OCI-LY1 (cell line): ENCODE data around the gene CCNYL1.
A peak's percentile ranks its signal among the peaks of the same experiment; 100 is the strongest.
"Not testable (repeated sequence)": the region's sequence is repeated elsewhere in the genome, so short reads cannot be mapped to it uniquely, and the experiment has no call there.

Experiments
- H2AFZ ChIP-seq: fragments of 200-600 bp; sonication (generic), shearing (Covaris generic); 2 replicates; pipeline ENCODE4 v1.6.0; 2014; ENCODE audit warnings: antibody characterized with exemption, mild to moderate bottlenecking, low read length
- H3F3A ChIP-seq: fragments of 200-600 bp; sonication (generic), shearing (Covaris generic); 2 replicates; pipeline ENCODE4 v1.6.0; 2014; ENCODE audit warnings: mild to moderate bottlenecking, antibody characterized with exemption, low read length, moderate library complexity; ENCODE audit not compliant: insufficient read depth
- H3K27ac ChIP-seq: fragments of 200-600 bp; sonication (generic); 2 replicates; pipeline ENCODE4 v1.5.1; 2014; ENCODE audit warnings: low read length, mixed run types, mild to moderate bottlenecking, low read depth; ENCODE audit not compliant: poor library complexity, severe bottlenecking
- H3K27me3 ChIP-seq: fragments of 200-600 bp; sonication (generic); 2 replicates; pipeline ENCODE4 v1.6.0; 2014; ENCODE audit warnings: antibody characterized with exemption, mild to moderate bottlenecking, low read length, moderate library complexity; ENCODE audit not compliant: insufficient read depth
- H3K36me3 ChIP-seq: fragments of 200-600 bp; sonication (generic); 2 replicates; pipeline ENCODE4 v1.6.1; 2014; ENCODE audit warnings: mild to moderate bottlenecking, antibody characterized with exemption, low read length, moderate library complexity, mixed read lengths; ENCODE audit not compliant: insufficient read depth
- H3K4me1 ChIP-seq: fragments of 200-600 bp; sonication (generic); 2 replicates; pipeline ENCODE4 v1.5.1; 2014; ENCODE audit warnings: mild to moderate bottlenecking, low read length, moderate library complexity; ENCODE audit not compliant: insufficient read depth, severe bottlenecking
- H3K4me2 ChIP-seq: fragments of 200-600 bp; sonication (generic), shearing (Covaris generic); 2 replicates; pipeline ENCODE4 v1.6.1; 2014; ENCODE audit warnings: low read length
- H3K4me3 ChIP-seq: fragments of 200-600 bp; sonication (generic); 2 replicates; pipeline ENCODE4 v1.5.1; 2014; ENCODE audit warnings: low read length, low read depth, mild to moderate bottlenecking, mixed read lengths; ENCODE audit not compliant: poor library complexity, severe bottlenecking
- H3K79me2 ChIP-seq: fragments of 200-600 bp; shearing (Covaris generic); 2 replicates; pipeline ENCODE4 v1.6.1; 2016; ENCODE audit warnings: mixed run types, low read length, mixed read lengths; ENCODE audit not compliant: insufficient read depth
- H3K9ac ChIP-seq: fragments of 200-600 bp; sonication (generic), shearing (Covaris generic); 2 replicates; pipeline ENCODE4 v1.6.1; 2014; ENCODE audit warnings: mild to moderate bottlenecking, low read length, mixed read lengths
- H3K9me2 ChIP-seq: fragments of 200-600 bp; sonication (generic), shearing (Covaris generic); 2 replicates; pipeline ENCODE4 v1.6.1; 2014; ENCODE audit warnings: low read depth, mild to moderate bottlenecking, low read length, mixed read lengths
- H3K9me3 ChIP-seq: fragments of 200-600 bp; shearing (Covaris generic); 2 replicates; pipeline ENCODE4 v1.6.1; 2014; ENCODE audit warnings: low read length, mixed read lengths
- H4K20me1 ChIP-seq: fragments of 200-600 bp; sonication (generic), shearing (Covaris generic); 2 replicates; pipeline ENCODE4 v1.6.0; 2016; ENCODE audit warnings: mild to moderate bottlenecking, low read length; ENCODE audit not compliant: insufficient read depth
- EZH2 ChIP-seq: fragments of 200-600 bp; sonication (generic), shearing (Covaris generic); IDR thresholded peaks from 2 replicates; pipeline ENCODE4 v1.8.0; 2017; ENCODE audit warnings: borderline replicate concordance, mixed run types, mild to moderate bottlenecking, antibody characterized with exemption, low read length, moderate library complexity, mixed read lengths
- TF ChIP-seq, protein P1 (sequence below): fragments of 200-600 bp; sonication (generic), shearing (Covaris generic); IDR thresholded peaks from 2 replicates; pipeline ENCODE4 v1.5.1; 2017; ENCODE audit warnings: mild to moderate bottlenecking, antibody characterized with exemption, low read length, moderate library complexity, mixed read lengths

The CCNYL1 gene

DNA sequence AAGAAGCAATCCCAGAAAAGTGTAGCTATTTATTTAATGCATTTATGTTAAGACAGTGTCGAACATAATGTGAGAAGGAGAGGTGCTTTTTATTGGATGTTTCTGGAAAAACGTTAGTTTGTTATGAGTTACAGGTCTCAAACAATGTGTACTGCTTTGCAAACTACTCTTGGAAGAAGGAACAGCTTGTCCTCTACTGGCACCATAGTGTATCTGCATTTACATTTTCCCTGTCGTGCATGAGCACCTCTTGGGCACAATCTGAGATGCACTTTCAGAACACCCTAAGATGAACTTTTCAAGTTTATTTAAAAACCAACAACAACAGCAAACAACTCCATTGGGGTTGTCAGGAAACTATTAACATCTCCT is 22.8 kb downstream of the CCNYL1 start:
- H3K9me2 ChIP-seq = no peaks in the 10 kb centered on the region
- no peak overlapping the region for H3K27ac ChIP-seq
- H3K36me3 ChIP-seq = peaks cover 10% of the 10 kb centered on the region
- peaks cover 6% of the 10 kb centered on the region for H3K4me1 ChIP-seq
- no peak for TF ChIP-seq EZH2
- TF ChIP-seq, protein P1, sequence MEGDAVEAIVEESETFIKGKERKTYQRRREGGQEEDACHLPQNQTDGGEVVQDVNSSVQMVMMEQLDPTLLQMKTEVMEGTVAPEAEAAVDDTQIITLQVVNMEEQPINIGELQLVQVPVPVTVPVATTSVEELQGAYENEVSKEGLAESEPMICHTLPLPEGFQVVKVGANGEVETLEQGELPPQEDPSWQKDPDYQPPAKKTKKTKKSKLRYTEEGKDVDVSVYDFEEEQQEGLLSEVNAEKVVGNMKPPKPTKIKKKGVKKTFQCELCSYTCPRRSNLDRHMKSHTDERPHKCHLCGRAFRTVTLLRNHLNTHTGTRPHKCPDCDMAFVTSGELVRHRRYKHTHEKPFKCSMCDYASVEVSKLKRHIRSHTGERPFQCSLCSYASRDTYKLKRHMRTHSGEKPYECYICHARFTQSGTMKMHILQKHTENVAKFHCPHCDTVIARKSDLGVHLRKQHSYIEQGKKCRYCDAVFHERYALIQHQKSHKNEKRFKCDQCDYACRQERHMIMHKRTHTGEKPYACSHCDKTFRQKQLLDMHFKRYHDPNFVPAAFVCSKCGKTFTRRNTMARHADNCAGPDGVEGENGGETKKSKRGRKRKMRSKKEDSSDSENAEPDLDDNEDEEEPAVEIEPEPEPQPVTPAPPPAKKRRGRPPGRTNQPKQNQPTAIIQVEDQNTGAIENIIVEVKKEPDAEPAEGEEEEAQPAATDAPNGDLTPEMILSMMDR = peak; percentile 52; the same call in 1 of the 2 replicates
- no peaks in the 10 kb centered on the region for H3K79me2 ChIP-seq
- H2AFZ ChIP-seq = no peak overlapping the region
- no peak overlapping the region for H3K9ac ChIP-seq
- H3K27me3 ChIP-seq = no peaks in the 10 kb centered on the region
- no peak overlapping the region for H3K4me2 ChIP-seq
- no peak overlapping the region for H3K4me3 ChIP-seq
- no peaks in the 10 kb centered on the region for H3K9me3 ChIP-seq
- no peaks in the 10 kb centered on the region for H4K20me1 ChIP-seq
- no peaks in the 10 kb centered on the region for H3F3A ChIP-seq

DNA sequence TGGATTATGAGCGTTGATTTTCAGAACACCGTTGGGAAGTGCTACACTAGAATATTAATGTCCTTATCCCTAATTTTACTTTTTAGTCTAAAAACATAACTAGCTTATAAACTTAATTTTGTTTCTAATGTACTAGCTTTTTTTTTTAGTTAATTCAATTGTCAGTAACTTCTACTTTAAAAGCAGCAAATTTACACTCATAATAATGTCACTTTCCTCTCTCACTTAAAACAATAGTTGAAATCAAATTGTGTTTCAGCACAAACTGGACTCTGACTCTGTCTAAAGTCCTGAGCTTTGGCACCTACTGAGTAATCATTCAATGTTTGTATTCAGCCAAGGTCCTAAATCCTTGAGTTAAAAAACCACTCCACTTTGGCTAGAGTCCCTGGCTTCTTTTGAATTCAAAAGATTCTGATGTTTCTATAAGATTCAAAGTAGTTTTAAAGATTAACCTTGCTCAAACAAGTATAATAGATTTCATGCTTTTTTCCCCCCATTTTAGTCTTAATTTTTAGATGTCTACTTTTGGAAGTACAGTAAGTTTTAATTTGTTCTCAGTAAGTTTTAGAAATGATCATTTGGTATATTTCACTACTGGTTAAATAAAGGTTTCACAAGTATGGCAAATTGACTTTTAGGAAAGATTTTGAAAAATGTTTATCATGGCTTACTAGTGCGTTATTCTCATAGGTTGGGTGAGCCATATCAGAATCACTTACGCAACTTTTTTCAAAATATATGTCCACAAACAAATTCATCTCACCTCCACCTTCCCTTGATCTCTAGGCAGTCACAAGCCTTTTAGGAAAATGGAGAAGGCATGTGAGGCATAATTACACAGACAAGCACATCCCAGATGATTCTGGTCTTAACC is 23.4 kb downstream of the CCNYL1 start:
- no peaks in the 10 kb centered on the region for H3K9me2 ChIP-seq
- H3K4me3 ChIP-seq = no peak overlapping the region
- no peaks in the 10 kb centered on the region for H4K20me1 ChIP-seq
- H3F3A ChIP-seq = no peaks in the 10 kb centered on the region
- H2AFZ ChIP-seq = no peak overlapping the region
- TF ChIP-seq EZH2 = no peak
- TF ChIP-seq, protein P1 = no peak
- H3K36me3 ChIP-seq = peaks cover 8% of the 10 kb centered on the region
- H3K9me3 ChIP-seq = no peaks in the 10 kb centered on the region
- no peak overlapping the region for H3K27ac ChIP-seq
- no peak overlapping the region for H3K9ac ChIP-seq
- no peak overlapping the region for H3K4me2 ChIP-seq
- no peaks in the 10 kb centered on the region for H3K27me3 ChIP-seq
- H3K79me2 ChIP-seq = no peaks in the 10 kb centered on the region
- peaks cover 6% of the 10 kb centered on the region for H3K4me1 ChIP-seq

DNA sequence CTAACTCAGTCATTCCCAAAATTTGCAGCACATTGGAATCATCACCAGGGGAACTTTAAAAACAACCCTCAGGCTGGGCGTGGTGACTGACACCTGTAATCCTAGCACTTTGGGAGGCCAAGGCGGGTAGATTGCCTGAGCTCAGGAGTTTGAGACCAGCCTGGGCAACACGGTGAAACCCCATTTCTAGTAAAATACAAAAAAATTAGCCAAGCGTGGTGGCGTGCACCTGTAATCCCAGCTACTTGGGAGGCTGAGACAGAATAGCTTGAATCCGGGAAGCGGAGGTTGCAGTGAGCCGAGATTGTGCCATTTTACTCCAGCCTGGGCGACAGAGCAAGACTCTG is 24.0 kb downstream of the CCNYL1 start:
- not testable (repeated sequence) for H3K9me3 ChIP-seq, H3F3A ChIP-seq, H3K27ac ChIP-seq, H3K36me3 ChIP-seq, H3K4me2 ChIP-seq, H4K20me1 ChIP-seq, H3K9ac ChIP-seq, H3K9me2 ChIP-seq, H2AFZ ChIP-seq, H3K79me2 ChIP-seq, H3K4me3 ChIP-seq, H3K4me1 ChIP-seq, H3K27me3 ChIP-seq

DNA sequence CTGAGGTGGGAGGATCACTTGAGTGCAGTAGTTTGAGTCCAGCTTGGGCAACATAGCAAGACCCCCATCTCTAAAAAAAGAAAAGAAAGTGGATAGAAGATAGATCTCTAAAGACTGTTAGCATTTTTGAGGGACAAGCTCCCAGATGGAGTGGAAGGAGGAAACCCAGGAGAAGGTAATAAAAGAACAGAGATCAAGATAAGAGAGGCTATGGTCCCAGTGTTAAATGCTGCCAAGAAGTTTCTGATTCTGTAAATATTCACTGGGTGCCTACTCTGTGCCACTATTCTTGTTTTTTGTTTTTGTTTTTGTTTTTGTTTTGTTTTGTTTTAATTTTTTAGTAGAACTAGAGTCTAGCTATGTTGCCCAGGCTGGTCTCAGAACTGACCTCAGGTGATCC is 32.1 kb downstream of the CCNYL1 start:
- Histone ChIP-seq H2AFZ (no peak overlapping the region), H3K36me3 (0 out of 2 replicates have a peak, but pooled peaks cover 4% of the 10 kb centered on the region), H3F3A (no peaks in the 10 kb centered on the region), H3K9ac (no peak overlapping the region), H3K79me2 (no peaks in the 10 kb centered on the region), H3K27me3 (no peaks in the 10 kb centered on the region), H3K9me3 (no peaks in the 10 kb centered on the region), H3K27ac (no peak overlapping the region), H3K4me1 (no peaks in the 10 kb centered on the region), H3K9me2 (no peaks in the 10 kb centered on the region), H3K4me3 (no peak overlapping the region), H4K20me1 (no peaks in the 10 kb centered on the region), H3K4me2 (no peak overlapping the region)
- no peak for TF ChIP-seq EZH2
- TF ChIP-seq, protein P1 = no peak
